ENCODE data around the gene ZFAND5. TPM values are rescaled to one million over a fixed set of nuclear protein-coding genes. Genes with fewer than 3 reads are reported as not detected.

Gene ZFAND5
- total and polyA plus RNA-seq, 2 of the 13 experiments (the other 11 are each of a cell fraction or from before 2014, with no cell fraction given): 53.4 to 60.2 TPM

DNA sequence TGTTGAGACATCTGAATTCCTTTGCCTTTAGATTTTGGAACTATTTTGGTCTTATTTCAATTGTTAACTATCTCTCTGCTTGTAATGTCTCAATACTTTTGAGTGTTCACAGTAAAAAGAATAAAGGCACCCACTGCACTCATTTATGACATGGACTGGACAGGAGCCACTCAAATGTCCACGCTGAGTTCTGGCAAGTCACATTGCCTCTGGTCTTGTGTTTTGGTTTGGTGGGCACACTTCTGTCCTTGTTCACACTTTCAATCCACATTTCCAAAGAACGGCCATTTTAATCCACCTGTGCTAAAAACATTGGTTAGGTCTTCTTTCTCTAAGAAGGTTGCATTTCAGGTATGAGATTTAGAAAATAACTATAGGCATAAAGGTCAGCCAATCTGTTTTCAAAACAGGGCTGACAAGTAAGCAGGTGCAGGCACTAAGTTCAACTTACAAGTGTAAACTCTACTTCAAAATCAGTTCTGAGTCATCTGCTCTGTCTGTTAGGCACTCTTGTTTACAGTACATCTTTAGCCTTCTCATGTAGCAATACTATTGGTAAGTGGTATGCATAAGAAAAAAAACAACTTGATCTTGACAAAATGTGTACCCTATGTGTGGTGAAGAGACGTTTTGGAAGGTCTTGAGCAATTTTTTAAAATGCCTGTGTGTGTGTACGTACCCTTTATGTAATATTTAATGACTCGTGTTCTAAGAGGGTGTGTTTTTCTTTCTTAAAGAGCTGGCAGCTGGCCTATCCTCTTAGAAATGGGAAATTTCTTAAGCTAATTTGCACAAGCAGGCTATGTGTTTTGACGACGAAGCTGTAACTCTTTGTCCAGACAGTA, 31.5 kb upstream of the ZFAND5 start:
- in situ Hi-C loops (cut with HindIII; ENCODE audit: extremely low pct_ligation_motif_present, low pct_unique_long_range_greater_than_20kb): no loop called here
- intact Hi-C loops (cut with micrococcal nuclease; ENCODE audit: unreplicated experiment): no loop called here
- Histone ChIP-seq H3K9me3 (ENCODE audit: low read length) (no peaks in the 10 kb centered on the region), H2AFZ (ENCODE audit: low read length) (no peak overlapping the region), H3K4me1 (ENCODE audit: insufficient read depth, low read length) (peaks cover 16% of the 10 kb centered on the region), H3K36me3 (replicated peaks in 1 of 2; ENCODE audit: control insufficient read depth in 1 of 2, insufficient read depth in 2 of 2, low read length in 2 of 2) (no peaks in the 10 kb centered on the region), H3K4me2 (ENCODE audit: low read depth, low read length) (peak overlapping the region; percentile 52), H3K27me3 (ENCODE audit: control insufficient read depth in 1 of 2, insufficient read depth in 2 of 2, low read length in 2 of 2) (no peaks in the 10 kb centered on the region), H4K20me1 (ENCODE audit: insufficient read depth, low read length) (no peaks in the 10 kb centered on the region), H3K4me3 (replicated peaks in 1 of 3; ENCODE audit: insufficient read depth in 1 of 3, low read depth in 2 of 3, low read length in 3 of 3) (no peak overlapping the region), H3K79me2 (ENCODE audit: insufficient read depth, low read length) (no peaks in the 10 kb centered on the region), H3K9ac (ENCODE audit: insufficient read depth, low read depth, low read length) (no peak overlapping the region), H3K27ac (ENCODE audit: extremely low read length, insufficient read depth, low read length) (no peak overlapping the region)
- WGBS (ENCODE audit: low lambda C conversion rate): 2% methylated on average over 7 of the region's 7 CpGs
- CTCF ChIA-PET (ENCODE audit: low intra/inter-chr PET ratio, low total read pairs): no interaction called here
- no TSS peak for BruUV-seq (replicated peaks)
- POLR2A ChIA-PET: interaction anchor here (1.2 kb wide), 1 partner anchor 34 kb away, joined by 4 read pairs; no protein-coding TSS in a partner anchor
- FAIRE-seq (peak; percentile 66), DNase-seq (ENCODE audit: low spot score) (peak; percentile 54), ATAC-seq (peak; percentile 96)
- TF ChIP-seq, protein P1, sequence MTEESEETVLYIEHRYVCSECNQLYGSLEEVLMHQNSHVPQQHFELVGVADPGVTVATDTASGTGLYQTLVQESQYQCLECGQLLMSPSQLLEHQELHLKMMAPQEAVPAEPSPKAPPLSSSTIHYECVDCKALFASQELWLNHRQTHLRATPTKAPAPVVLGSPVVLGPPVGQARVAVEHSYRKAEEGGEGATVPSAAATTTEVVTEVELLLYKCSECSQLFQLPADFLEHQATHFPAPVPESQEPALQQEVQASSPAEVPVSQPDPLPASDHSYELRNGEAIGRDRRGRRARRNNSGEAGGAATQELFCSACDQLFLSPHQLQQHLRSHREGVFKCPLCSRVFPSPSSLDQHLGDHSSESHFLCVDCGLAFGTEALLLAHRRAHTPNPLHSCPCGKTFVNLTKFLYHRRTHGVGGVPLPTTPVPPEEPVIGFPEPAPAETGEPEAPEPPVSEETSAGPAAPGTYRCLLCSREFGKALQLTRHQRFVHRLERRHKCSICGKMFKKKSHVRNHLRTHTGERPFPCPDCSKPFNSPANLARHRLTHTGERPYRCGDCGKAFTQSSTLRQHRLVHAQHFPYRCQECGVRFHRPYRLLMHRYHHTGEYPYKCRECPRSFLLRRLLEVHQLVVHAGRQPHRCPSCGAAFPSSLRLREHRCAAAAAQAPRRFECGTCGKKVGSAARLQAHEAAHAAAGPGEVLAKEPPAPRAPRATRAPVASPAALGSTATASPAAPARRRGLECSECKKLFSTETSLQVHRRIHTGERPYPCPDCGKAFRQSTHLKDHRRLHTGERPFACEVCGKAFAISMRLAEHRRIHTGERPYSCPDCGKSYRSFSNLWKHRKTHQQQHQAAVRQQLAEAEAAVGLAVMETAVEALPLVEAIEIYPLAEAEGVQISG (CRISPR knock-in tag; IDR thresholded peaks at IDR 0.05): no peak
- TF ChIP-seq ZNF484 (CRISPR knock-in tag; IDR thresholded peaks at IDR 0.05; ENCODE audit: borderline replicate concordance, low read depth) (no peak), XRCC5 (optimal IDR thresholded peaks at IDR 0.05; ENCODE audit: low read length) (no peak), ZNF878 (CRISPR knock-in tag; IDR thresholded peaks at IDR 0.05) (no peak)
- TF ChIP-seq, protein P2, sequence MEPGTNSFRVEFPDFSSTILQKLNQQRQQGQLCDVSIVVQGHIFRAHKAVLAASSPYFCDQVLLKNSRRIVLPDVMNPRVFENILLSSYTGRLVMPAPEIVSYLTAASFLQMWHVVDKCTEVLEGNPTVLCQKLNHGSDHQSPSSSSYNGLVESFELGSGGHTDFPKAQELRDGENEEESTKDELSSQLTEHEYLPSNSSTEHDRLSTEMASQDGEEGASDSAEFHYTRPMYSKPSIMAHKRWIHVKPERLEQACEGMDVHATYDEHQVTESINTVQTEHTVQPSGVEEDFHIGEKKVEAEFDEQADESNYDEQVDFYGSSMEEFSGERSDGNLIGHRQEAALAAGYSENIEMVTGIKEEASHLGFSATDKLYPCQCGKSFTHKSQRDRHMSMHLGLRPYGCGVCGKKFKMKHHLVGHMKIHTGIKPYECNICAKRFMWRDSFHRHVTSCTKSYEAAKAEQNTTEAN (CRISPR knock-in tag; conservative IDR thresholded peaks at IDR 0.05): 0 out of 2 replicates have a peak, but pooled peaks have one; percentile 40
- TF ChIP-seq, protein P3, sequence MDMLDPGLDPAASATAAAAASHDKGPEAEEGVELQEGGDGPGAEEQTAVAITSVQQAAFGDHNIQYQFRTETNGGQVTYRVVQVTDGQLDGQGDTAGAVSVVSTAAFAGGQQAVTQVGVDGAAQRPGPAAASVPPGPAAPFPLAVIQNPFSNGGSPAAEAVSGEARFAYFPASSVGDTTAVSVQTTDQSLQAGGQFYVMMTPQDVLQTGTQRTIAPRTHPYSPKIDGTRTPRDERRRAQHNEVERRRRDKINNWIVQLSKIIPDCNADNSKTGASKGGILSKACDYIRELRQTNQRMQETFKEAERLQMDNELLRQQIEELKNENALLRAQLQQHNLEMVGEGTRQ (IDR thresholded peaks at IDR 0.05; ENCODE audit: low read depth, low read length): no peak
- TF ChIP-seq, protein P3 (CRISPR knock-in tag; IDR thresholded peaks at IDR 0.05; ENCODE audit: borderline replicate concordance): no peak
- TF ChIP-seq, protein P4, sequence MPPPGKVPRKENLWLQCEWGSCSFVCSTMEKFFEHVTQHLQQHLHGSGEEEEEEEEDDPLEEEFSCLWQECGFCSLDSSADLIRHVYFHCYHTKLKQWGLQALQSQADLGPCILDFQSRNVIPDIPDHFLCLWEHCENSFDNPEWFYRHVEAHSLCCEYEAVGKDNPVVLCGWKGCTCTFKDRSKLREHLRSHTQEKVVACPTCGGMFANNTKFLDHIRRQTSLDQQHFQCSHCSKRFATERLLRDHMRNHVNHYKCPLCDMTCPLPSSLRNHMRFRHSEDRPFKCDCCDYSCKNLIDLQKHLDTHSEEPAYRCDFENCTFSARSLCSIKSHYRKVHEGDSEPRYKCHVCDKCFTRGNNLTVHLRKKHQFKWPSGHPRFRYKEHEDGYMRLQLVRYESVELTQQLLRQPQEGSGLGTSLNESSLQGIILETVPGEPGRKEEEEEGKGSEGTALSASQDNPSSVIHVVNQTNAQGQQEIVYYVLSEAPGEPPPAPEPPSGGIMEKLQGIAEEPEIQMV (CRISPR knock-in tag; IDR thresholded peaks at IDR 0.05; ENCODE audit: low read depth): no peak
- TF ChIP-seq, protein P5, sequence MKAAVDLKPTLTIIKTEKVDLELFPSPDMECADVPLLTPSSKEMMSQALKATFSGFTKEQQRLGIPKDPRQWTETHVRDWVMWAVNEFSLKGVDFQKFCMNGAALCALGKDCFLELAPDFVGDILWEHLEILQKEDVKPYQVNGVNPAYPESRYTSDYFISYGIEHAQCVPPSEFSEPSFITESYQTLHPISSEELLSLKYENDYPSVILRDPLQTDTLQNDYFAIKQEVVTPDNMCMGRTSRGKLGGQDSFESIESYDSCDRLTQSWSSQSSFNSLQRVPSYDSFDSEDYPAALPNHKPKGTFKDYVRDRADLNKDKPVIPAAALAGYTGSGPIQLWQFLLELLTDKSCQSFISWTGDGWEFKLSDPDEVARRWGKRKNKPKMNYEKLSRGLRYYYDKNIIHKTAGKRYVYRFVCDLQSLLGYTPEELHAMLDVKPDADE (CRISPR knock-in tag; IDR thresholded peaks at IDR 0.05): no peak

All from HepG2 (cell line).